Lower leg skin (tissue), 3 donors: ENCODE results near the gene NUBP2.

Experiments
- CTCF ChIP-seq, 3 donors: fragments of 450-650 bp; IDR thresholded peaks; one replicate each; pipeline ENCODE4 v1.5.1; 2016; ENCODE audit warnings: antibody characterized with exemption in 3 of 3, mild to moderate bottlenecking in 3 of 3, moderate library complexity in 2 of 3
- POLR2A ChIP-seq, 2 donors: fragments of 450-650 bp; IDR thresholded peaks; one replicate each; pipeline ENCODE4 v1.6.1; 2016 to 2017; ENCODE audit warnings: antibody characterized with exemption in 2 of 2, mild to moderate bottlenecking in 1 of 2, moderate library complexity in 1 of 2

DNA sequence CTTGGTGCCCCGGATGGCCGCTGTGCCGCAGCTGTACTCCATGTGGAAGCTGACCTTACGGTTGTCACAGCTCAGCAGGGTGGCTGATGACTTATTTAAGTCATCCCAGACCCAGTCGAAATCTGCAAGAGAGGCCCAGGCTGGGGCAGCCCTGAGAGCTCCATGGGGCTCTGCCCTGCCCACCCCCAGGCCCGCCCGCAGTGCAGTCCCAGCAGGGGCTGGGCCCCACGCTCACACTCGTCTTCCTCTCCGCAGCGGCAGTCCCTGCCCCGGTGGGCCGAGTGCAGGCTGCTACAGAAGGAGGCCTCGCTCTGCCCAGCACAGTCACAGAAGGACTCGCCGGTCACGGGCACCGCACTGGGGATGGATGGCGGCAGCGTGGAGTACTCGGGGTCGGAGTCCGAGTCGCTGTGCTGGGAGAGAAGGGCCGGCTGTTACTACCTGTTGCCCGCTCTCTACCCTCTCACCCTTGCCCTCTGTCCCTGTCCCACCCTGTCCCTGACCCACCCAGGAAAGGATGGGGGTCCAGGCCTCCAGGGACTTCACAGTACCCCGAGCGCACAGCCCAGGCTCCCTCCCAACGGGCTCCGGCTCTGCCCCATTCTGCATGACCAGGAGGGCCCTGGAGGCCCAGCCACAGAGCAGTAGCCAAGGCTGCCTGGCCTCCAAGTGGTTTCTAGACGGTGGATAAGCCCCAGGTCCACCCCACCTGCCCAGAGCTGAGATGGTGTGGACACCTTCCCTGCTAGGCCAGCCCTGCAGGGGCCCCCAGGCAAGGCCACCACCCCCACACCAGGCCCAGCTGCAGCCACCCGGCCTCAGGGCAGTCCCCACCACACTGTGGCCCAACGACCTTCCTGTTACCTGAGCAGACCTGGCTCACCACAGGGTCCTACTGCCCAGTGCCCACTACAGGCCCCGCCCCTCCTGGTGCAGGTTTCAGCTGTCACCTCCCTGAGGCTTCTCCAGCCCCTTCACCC is 4.3 kb upstream of the NUBP2 start:
- TF ChIP-seq CTCF (IDR thresholded peaks at IDR 0.05) (no peak), POLR2A (IDR thresholded peaks at IDR 0.05) (no peak)
